Mucosa of stomach (tissue), 1 donor: ENCODE results near the gene RRP8.

Source experiments
- H3K27me3 ChIP-seq: one replicate; pipeline ENCODE4 v1.7.0; 2013; ENCODE audit warnings: mild to moderate bottlenecking, low read length; ENCODE audit not compliant: control insufficient read depth, insufficient read depth
- H3K36me3 ChIP-seq: one replicate; pipeline ENCODE4 v1.7.0; 2013; ENCODE audit warnings: low read length; ENCODE audit not compliant: control insufficient read depth, insufficient read depth
- H3K4me1 ChIP-seq: one replicate; pipeline ENCODE4 v1.7.0; 2013; ENCODE audit warnings: mild to moderate bottlenecking, low read length; ENCODE audit not compliant: control insufficient read depth, insufficient read depth
- H3K4me3 ChIP-seq: one replicate; pipeline ENCODE4 v1.7.0; 2013; ENCODE audit warnings: low read length
- H3K9ac ChIP-seq: one replicate; pipeline ENCODE4 v1.7.0; 2013; ENCODE audit warnings: mild to moderate bottlenecking, low read length, moderate library complexity
- H3K9me3 ChIP-seq: one replicate; pipeline ENCODE4 v1.7.0; 2013; ENCODE audit warnings: mild to moderate bottlenecking, low read length, moderate library complexity; ENCODE audit not compliant: control insufficient read depth
- donor health status: Pancreatic carcinoma.

RRP8 gene

DNA sequence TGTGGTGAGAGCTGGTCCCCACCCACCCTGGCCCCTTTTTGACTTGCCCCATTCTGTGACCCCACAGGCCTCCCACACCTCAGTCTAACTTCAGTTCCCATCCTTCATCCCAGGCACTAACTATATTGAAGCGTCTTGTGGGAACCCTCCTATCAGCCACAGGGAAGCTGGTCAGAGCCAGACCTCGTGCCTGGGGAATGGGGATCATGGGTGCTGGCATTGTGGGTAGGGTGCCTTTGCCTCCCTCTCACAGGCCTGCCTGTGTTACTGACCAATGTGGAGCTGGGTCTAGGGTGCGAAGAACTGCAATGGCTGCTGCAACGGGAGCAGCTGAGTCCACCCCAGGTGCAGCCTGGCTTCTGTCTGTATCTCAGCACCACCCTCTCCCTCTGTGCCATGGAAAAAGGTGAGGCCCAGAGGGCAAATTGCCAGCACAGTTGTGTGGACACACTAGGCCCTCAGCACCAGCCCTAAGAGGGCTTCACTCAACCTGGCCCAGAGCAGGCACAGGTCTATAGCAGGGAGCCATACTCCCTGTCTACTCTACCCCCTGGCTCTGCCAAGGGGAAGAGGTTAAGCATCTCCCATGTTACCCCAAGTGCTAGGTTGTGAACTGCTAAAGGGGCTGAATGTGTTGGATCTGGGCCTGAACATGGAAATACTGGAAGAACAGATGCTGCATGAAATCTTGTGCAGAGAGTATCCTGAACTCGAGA lies 37.3 kb downstream of the RRP8 start:
- no peaks in the 10 kb centered on the region for H3K9me3 ChIP-seq
- no peaks in the 10 kb centered on the region for H3K36me3 ChIP-seq
- H3K4me3 ChIP-seq = no peak overlapping the region
- H3K9ac ChIP-seq = no peak overlapping the region
- no peaks in the 10 kb centered on the region for H3K27me3 ChIP-seq
- H3K4me1 ChIP-seq = peaks cover 6% of the 10 kb centered on the region

DNA sequence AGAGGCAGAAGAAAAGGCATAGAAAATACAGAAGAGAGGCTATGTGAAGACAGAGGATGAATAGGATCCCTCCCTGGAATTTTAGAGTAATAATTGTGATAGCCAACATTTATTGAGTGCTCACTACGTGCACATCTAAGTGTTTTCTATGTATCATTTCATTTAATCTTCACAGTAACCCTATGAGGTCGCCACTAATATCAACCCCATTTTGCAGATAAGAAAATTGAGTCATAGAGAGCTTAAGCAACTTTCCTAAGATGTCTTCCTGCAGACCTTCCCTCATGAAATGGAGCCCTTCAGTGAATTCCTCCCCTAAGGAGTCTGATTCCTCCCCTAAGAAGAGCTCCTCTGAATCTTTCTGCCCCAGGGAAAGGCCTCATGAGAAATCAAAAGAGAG lies 38.1 kb downstream of the RRP8 start:
- Histone ChIP-seq H3K4me3 (no peak overlapping the region), H3K4me1 (peaks cover 6% of the 10 kb centered on the region), H3K9ac (no peak overlapping the region), H3K36me3 (no peaks in the 10 kb centered on the region), H3K9me3 (no peaks in the 10 kb centered on the region), H3K27me3 (no peaks in the 10 kb centered on the region)

DNA sequence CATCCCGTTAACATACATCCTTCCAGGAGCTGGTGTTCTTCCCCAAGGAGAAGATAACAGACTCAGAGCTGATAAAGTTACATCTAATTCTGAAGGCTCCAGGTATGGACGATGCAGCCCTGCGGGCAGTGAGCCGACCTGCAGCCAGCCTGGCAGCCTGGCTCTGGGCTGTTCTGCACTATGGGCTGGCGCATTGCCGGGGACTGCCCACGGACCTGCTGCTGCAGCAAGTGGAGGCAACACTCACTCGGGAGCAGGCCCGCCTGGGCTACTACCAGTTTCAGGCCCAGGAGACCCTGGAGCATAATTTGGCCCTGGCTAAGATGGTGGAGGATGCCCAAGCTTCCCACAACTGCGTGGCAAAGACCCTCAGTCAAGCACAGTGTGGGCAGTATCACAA lies 39.7 kb downstream of the RRP8 start:
- H3K4me1 ChIP-seq = peaks cover 4% of the 10 kb centered on the region
- no peaks in the 10 kb centered on the region for H3K27me3 ChIP-seq
- no peak overlapping the region for H3K4me3 ChIP-seq
- no peak overlapping the region for H3K9ac ChIP-seq
- H3K9me3 ChIP-seq = no peaks in the 10 kb centered on the region
- H3K36me3 ChIP-seq = no peaks in the 10 kb centered on the region

DNA sequence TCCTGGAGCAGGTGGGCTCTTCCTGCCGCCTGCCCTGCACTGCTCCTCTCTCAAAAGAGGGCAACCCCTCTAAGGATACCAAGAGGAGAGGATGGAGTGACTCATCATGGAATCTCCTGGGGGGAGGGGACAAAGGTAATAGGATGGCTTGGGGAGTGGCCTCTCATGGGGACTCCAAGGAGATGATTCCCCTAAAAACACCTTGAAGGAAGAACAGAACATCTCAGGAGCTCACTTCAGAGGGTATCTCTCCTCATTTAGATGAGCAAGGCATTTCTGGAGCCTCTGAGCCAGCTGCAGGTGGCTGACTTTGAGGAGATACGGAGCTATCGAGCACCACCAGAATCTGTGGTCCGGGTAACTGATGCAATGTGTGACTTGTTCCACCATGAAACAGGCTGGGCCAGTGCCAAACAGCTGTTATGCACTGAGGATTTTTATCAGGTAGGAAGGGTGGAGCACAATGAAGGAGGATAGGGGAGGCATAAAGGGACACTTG lies 40.2 kb downstream of the RRP8 start:
- Histone ChIP-seq H3K9me3 (no peaks in the 10 kb centered on the region), H3K9ac (no peak overlapping the region), H3K36me3 (no peaks in the 10 kb centered on the region), H3K27me3 (no peaks in the 10 kb centered on the region), H3K4me3 (no peak overlapping the region), H3K4me1 (no peaks in the 10 kb centered on the region)

DNA sequence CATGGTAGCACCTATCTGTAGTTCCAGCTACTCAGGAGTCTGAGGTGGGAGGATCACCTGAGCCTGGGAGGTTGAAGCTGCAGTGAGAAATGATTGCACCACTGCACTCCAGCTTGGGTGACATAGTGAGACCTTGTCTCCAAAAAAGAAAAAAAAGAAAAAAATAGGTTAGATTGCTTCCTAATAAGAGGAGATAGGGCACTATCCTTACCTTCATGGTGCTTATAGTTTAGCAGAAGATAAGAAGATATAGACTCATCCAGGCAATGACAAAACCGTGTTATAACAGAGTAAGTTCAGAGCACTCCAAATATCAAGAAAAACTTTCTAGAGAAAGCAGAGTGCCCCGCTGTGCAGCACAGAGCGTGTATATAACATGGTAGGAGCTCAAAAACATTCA lies 42.1 kb downstream of the RRP8 start:
- Histone ChIP-seq H3K9ac (no peak overlapping the region), H3K4me1 (no peaks in the 10 kb centered on the region), H3K36me3 (no peaks in the 10 kb centered on the region), H3K4me3 (no peak overlapping the region), H3K9me3 (no peaks in the 10 kb centered on the region), H3K27me3 (no peaks in the 10 kb centered on the region)

DNA sequence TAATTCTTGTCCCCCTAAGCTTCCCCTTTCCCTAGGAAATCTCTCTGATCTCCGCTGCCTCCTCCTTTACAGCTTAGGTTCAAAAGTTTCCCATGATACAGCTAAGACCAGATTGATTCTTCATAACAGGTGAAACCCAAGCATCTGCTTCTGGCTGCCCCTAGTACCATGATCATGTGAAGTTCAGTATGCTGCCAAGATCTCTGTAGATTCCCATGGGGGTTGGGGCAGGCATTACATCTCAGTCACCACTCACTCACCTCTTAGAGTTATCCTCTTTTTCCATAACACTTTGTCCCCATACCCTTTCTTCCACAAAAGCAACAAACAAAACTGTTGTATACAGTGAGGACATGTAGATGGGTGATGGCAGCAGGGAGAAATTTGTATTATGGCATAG lies 44.0 kb downstream of the RRP8 start:
- Histone ChIP-seq H3K9me3 (no peaks in the 10 kb centered on the region), H3K9ac (no peak overlapping the region), H3K27me3 (no peaks in the 10 kb centered on the region), H3K4me3 (no peak overlapping the region), H3K4me1 (no peaks in the 10 kb centered on the region), H3K36me3 (no peaks in the 10 kb centered on the region)

- Histone ChIP-seq H3K9me3 (no peaks in the 10 kb centered on the region), H3K9ac (no peak overlapping the region), H3K4me3 (no peak overlapping the region), H3K36me3 (no peaks in the 10 kb centered on the region), H3K4me1 (no peaks in the 10 kb centered on the region), H3K27me3 (no peaks in the 10 kb centered on the region)
Observed at GRCh38 chr11:6557761-6558674, 45.4 kb downstream of the RRP8 start.

- H3K36me3 ChIP-seq = no peaks in the 10 kb centered on the region
- H3K9ac ChIP-seq = no peak overlapping the region
- no peaks in the 10 kb centered on the region for H3K9me3 ChIP-seq
- H3K27me3 ChIP-seq = no peaks in the 10 kb centered on the region
- no peaks in the 10 kb centered on the region for H3K4me1 ChIP-seq
- no peak overlapping the region for H3K4me3 ChIP-seq
Observed at GRCh38 chr11:6557063-6557462, 46.4 kb downstream of the RRP8 start.

DNA sequence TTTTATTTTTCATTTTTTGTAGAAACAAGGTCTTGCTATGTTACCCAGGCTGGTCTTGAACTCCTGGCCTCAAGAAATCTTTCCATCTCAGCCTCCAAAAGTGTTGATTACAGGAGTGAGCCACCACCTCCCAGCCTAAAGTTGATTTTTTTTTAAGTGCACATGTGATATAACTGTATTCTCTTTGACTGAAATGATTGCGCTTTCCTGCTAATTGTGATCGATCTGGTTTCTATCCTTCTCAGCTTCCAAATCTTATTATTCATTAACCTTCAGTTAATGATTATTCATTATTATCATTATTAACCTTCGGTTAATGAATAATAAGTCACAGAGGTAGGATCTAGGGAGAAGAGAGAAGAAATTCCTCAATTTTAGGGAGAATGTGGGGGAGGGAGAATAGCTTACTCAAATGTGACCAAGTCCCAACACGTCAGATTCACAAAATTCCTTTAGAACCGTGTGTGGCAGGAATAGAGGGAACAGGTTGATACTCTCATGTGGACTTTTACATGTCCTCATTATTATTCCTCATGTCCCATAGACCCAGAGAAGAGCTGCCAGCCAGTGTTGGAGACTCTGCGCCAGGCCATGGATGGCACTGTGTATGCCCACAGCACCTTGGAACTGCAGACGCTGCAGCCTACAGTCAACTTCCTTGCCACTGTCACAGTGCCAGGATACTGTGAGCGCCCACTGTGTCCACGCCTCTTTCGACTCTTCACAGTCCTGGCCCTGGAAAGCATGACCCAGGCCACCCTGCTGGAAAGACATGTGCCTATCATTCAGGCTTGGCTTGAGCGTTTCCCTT lies 47.1 kb downstream of the RRP8 start:
- H3K9ac ChIP-seq = no peak overlapping the region
- no peak overlapping the region for H3K4me3 ChIP-seq
- H3K36me3 ChIP-seq = no peaks in the 10 kb centered on the region
- H3K27me3 ChIP-seq = no peaks in the 10 kb centered on the region
- H3K9me3 ChIP-seq = no peaks in the 10 kb centered on the region
- H3K4me1 ChIP-seq = no peaks in the 10 kb centered on the region

DNA sequence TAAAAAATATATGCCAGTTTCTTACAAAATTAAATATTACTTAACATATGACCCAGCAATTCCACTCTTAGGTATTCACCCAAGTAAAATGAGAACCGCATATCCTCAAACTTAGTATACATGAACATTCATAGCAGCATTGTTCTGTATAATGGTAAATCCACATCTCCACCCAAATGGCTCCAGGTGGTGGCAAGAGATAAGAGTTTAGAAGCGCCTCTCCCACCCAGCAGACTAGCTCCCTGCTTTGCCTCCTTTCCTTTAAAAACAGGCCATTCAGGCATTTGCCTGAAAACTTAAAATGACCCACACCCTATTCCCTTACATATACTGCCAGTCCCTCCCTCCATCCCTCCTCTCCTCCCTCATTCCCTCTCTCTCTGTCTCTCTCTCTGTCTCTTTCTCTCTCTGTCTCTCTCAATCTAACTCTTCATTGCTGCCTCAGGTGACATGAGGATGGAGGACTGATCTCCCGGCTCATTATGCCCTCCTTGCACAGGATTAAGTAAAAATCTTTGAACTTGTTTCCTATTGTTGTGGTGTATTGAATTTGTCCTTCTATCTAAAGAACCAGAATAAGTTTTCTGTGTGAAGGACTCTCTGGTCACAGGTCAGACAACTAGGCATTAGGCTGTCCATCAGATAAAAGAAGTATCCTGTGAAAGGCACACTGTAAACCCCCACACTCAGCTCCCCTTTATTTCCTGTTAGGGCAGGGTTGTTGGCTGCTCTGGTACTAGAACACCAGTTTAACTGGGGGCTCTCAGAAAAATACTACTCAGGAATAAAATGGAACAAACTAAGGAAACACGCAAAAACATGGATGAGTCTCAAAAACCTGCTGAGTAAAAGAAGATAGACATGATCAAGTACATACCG lies 48.3 kb downstream of the RRP8 start:
- no peak overlapping the region for H3K9ac ChIP-seq
- H3K4me1 ChIP-seq = no peaks in the 10 kb centered on the region
- H3K9me3 ChIP-seq = no peaks in the 10 kb centered on the region
- no peaks in the 10 kb centered on the region for H3K36me3 ChIP-seq
- H3K4me3 ChIP-seq = no peak overlapping the region
- no peaks in the 10 kb centered on the region for H3K27me3 ChIP-seq

DNA sequence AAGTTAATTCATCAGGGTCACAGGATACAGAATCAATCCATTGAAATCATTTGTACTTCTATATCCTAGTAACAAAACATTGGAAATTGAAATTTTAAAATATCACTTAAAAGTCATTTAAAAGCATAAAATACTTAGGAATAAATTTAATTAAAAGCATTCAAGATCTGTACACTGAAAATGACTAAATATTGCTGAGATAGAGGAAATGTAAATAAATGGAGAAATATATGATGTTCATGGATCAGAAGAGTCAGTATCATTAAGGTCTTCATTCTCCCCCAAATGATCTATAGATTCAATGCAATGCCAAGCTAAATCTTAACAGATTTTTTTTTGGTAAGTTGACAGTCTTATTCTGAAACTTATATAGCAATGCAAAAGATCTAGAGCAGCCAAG lies 49.8 kb downstream of the RRP8 start:
- no peak overlapping the region for H3K4me3 ChIP-seq
- no peaks in the 10 kb centered on the region for H3K9me3 ChIP-seq
- H3K9ac ChIP-seq = no peak overlapping the region
- no peaks in the 10 kb centered on the region for H3K27me3 ChIP-seq
- H3K36me3 ChIP-seq = no peaks in the 10 kb centered on the region
- H3K4me1 ChIP-seq = no peaks in the 10 kb centered on the region
